HCT116 (cell line): ENCODE results near the gene AHRR. TPM values are rescaled to one million over a fixed set of nuclear protein-coding genes. Genes with fewer than 3 reads are reported as not detected.

Experiments
- ATAC-seq: fragments of 200-7000 bp; cut with Tn5 transposase; 2 replicates; pipeline ENCODE4 v1.9.1; 2020; ENCODE audit warnings: mild to moderate bottlenecking, moderate library complexity
- BruUV-seq: library from RNA; stranded (reverse); fragments of 400-500 nt; replicated peaks from 2 replicates; lab custom pipeline; 2021; lab: Mats Ljungman, UMichigan
- CTCF ChIA-PET: fragments of 300-600 bp; sonication (Branson Sonifier 250); formaldehyde crosslinking; loops from one replicate; lab custom pipeline; 2021; ENCODE audit warnings: antibody characterized with exemption; lab: Charles Lee
- POLR2A ChIA-PET: fragments of 300-600, 350-600 bp; sonication (Branson Sonifier 250); formaldehyde crosslinking; loops from one replicate; lab custom pipeline; 2021; ENCODE audit warnings: antibody characterized with exemption; lab: Charles Lee
- RAD21 ChIA-PET, 2 experiments: fragments of 300-600 bp; sonication (Branson Sonifier 250); formaldehyde crosslinking; loops; one replicate each; lab custom pipeline; 2023; ENCODE audit warnings: low total read pairs in 2 of 2; ENCODE audit not compliant: uncharacterized antibody in 2 of 2, unreplicated experiment in 2 of 2, low non-redundant PET in 1 of 2; lab: Charles Lee
- DNase-seq: peaks from one replicate; pipeline ENCODE4 v3.0.0-alpha.2; 2010; ENCODE audit warnings: low read depth, low spot score
- H2AFZ ChIP-seq: fragments of 200-600 bp; shearing (Covaris generic), sonication (generic); 2 replicates; pipeline ENCODE4 v1.6.1; 2017; ENCODE audit warnings: low read depth, mixed run types, mixed read lengths, antibody characterized with exemption, low read length; ENCODE audit not compliant: poor library complexity, severe bottlenecking
- H3K27ac ChIP-seq: 2 replicates; pipeline ENCODE4 v1.5.1; 2012; ENCODE audit warnings: low read depth, low read length
- H3K27me3 ChIP-seq: fragments of 200-600 bp; sonication (generic); 2 replicates; pipeline ENCODE4 v1.6.1; 2016; ENCODE audit warnings: mixed run types, low read length, mixed read lengths; ENCODE audit not compliant: insufficient read depth
- H3K36me3 ChIP-seq, 2 experiments: fragments of 200-500 bp in 1 of 2; fragments of 200-600 bp in 1 of 2; sonication (Bioruptor generic) in 1 of 2; sonication (generic) in 1 of 2; 2 replicates each; pipeline versions ENCODE4 v1.5.1 to v1.6.1; 2014 to 2016; ENCODE audit warnings: low read length in 2 of 2, inconsistent platforms in 1 of 2, mixed read lengths in 1 of 2, mixed run types in 1 of 2; ENCODE audit not compliant: insufficient read depth in 2 of 2, control insufficient read depth in 1 of 2
- H3K4me1 ChIP-seq, 2 experiments: fragments of 200-600 bp in 1 of 2; sonication (generic) in 1 of 2; 2 replicates each; pipeline versions ENCODE4 v1.5.1 to v1.6.1; 2012 to 2017; ENCODE audit warnings: low read length in 2 of 2, inconsistent platforms in 1 of 2, mild to moderate bottlenecking in 1 of 2, mixed read lengths in 1 of 2, mixed run types in 1 of 2, moderate library complexity in 1 of 2; ENCODE audit not compliant: insufficient read depth in 2 of 2, control insufficient read depth in 1 of 2
- H3K4me2 ChIP-seq: fragments of 200-600 bp; sonication (generic); 2 replicates; pipeline ENCODE4 v1.6.1; 2017; ENCODE audit warnings: mixed run types, low read length, mixed read lengths
- H3K4me3 ChIP-seq, 2 experiments: fragments of 200-600 bp in 1 of 2; sonication (generic) in 1 of 2; replicated peaks in 1 of 2; 2 replicates each; pipeline ENCODE4 v1.5.1; 2011 to 2016; ENCODE audit warnings: low read length in 2 of 2, control low read depth in 1 of 2, low read depth in 1 of 2, mild to moderate bottlenecking in 1 of 2, mixed read lengths in 1 of 2, mixed run types in 1 of 2
- H3K79me2 ChIP-seq: fragments of 200-600 bp; sonication (generic); 2 replicates; pipeline ENCODE4 v1.6.1; 2017; ENCODE audit warnings: mild to moderate bottlenecking, mixed run types, low read length, moderate library complexity, mixed read lengths; ENCODE audit not compliant: insufficient read depth
- H3K9ac ChIP-seq: fragments of 200-600 bp; sonication (generic); 2 replicates; pipeline ENCODE4 v1.6.1; 2016; ENCODE audit warnings: low read length, mixed read lengths
- H3K9me2 ChIP-seq: fragments of 200-600 bp; sonication (generic), shearing (Covaris generic); 2 replicates; pipeline ENCODE4 v1.6.1; 2017; ENCODE audit warnings: mixed run types, mild to moderate bottlenecking, moderate library complexity; ENCODE audit not compliant: insufficient read depth
- H3K9me3 ChIP-seq, 2 experiments: fragments of 200-500 bp in 1 of 2; fragments of 200-600 bp in 1 of 2; sonication (Bioruptor generic) in 1 of 2; sonication (generic) in 1 of 2; 2 replicates each; pipeline ENCODE4 v1.6.1; 2014 to 2017; ENCODE audit warnings: low read length in 2 of 2, mixed read lengths in 2 of 2, inconsistent platforms in 1 of 2, low read depth in 1 of 2, mild to moderate bottlenecking in 1 of 2, mixed run types in 1 of 2, moderate library complexity in 1 of 2; ENCODE audit not compliant: control insufficient read depth in 1 of 2, insufficient read depth in 1 of 2
- H4K20me1 ChIP-seq: fragments of 200-600 bp; sonication (generic), shearing (Covaris generic); 2 replicates; pipeline ENCODE4 v1.6.1; 2017; ENCODE audit warnings: mixed run types, mild to moderate bottlenecking, moderate library complexity; ENCODE audit not compliant: insufficient read depth
- ATF3 ChIP-seq: IDR thresholded peaks from 2 replicates; pipeline ENCODE4 v1.6.1; 2012
- CBX3 ChIP-seq: IDR thresholded peaks from 2 replicates; pipeline ENCODE4 v1.6.1; 2012; ENCODE audit warnings: low read depth
- CEBPB ChIP-seq: IDR thresholded peaks from 2 replicates; pipeline ENCODE4 v1.6.1; 2012; ENCODE audit warnings: low read depth
- EGR1 ChIP-seq: IDR thresholded peaks from 2 replicates; pipeline ENCODE4 v1.6.1; 2012; ENCODE audit warnings: low read depth
- EZH2 ChIP-seq: fragments of 200-600 bp; sonication (generic); IDR thresholded peaks from 2 replicates; pipeline ENCODE4 v1.6.1; 2017; ENCODE audit warnings: antibody characterized with exemption, mixed run types
- EZH2phosphoT487 ChIP-seq: fragments of 200-600 bp; IDR thresholded peaks from 2 replicates; pipeline ENCODE4 v1.6.1; 2018; ENCODE audit warnings: antibody characterized with exemption, borderline replicate concordance
- POLR2AphosphoS5 ChIP-seq: IDR thresholded peaks from 2 replicates; pipeline ENCODE4 v1.6.1; 2011; ENCODE audit warnings: mild to moderate bottlenecking, low read depth, low read length, moderate library complexity
- RAD21 ChIP-seq: IDR thresholded peaks from 2 replicates; pipeline ENCODE4 v1.6.1; 2012; ENCODE audit warnings: low read depth, mild to moderate bottlenecking
- REST ChIP-seq: IDR thresholded peaks from 2 replicates; pipeline ENCODE4 v1.6.1; 2012; ENCODE audit warnings: low read depth
- SIN3A ChIP-seq: IDR thresholded peaks from 2 replicates; pipeline ENCODE4 v1.6.1; 2012; ENCODE audit warnings: low read depth
- TCF7L2 ChIP-seq: IDR thresholded peaks from 2 replicates; pipeline ENCODE4 v1.7.0; 2011; ENCODE audit warnings: borderline replicate concordance, inconsistent platforms; ENCODE audit not compliant: insufficient read depth, insufficient read length; ENCODE audit errors: extremely low read depth
- ZBTB33 ChIP-seq: IDR thresholded peaks from 2 replicates; pipeline ENCODE4 v1.6.1; 2011; ENCODE audit warnings: mild to moderate bottlenecking, low read length, moderate library complexity; ENCODE audit not compliant: insufficient replicate concordance; ENCODE audit errors: extremely low read depth
- ZFX ChIP-seq: fragments of 450-650 bp; IDR thresholded peaks from 2 replicates; pipeline ENCODE4 v1.6.1; 2017
- ZNF274 ChIP-seq: fragments of 200-500 bp; sonication (Bioruptor generic); IDR thresholded peaks from 2 replicates; pipeline ENCODE4 v1.6.1; 2014; ENCODE audit warnings: mild to moderate bottlenecking, low read depth, low read length, inconsistent platforms
- intact Hi-C: fragments of 100-400 bp; cut with micrococcal nuclease; formaldehyde crosslinking; loops from 2 replicates; pipeline ENCODE4 v1.10.0; 2022
- total RNA-seq: library from RNA; stranded (reverse); gene quantifications from one replicate; pipeline ENCODE4 v1.2.1, GENCODE V29; 2021; ENCODE audit not compliant: unreplicated experiment

AHRR gene
- total RNA-seq, 1 experiment from 2014 or later: 12.7 TPM

GRCh38 chr5:313265-313664, 8.2 kb upstream of the AHRR start:
- no TSS peak for BruUV-seq
- DNase-seq (no peak), ATAC-seq (no peak)
- TF ChIP-seq ATF3: no peak
- TF ChIP-seq EZH2: no peak
- no peak for TF ChIP-seq RAD21
- no peak for TF ChIP-seq CBX3
- no peak for TF ChIP-seq EGR1
- no peaks in the 10 kb centered on the region for H3K9me3 ChIP-seq
- no peaks in the 10 kb centered on the region for H3K9me2 ChIP-seq
- intact Hi-C loops: no loop called here
- H3K27ac ChIP-seq: no peak overlapping the region
- no peak overlapping the region for H3K4me3 ChIP-seq
- no peaks in the 10 kb centered on the region for H4K20me1 ChIP-seq
- peaks cover 6 to 11% of the 10 kb centered on the region in 2 experiments for H3K36me3 ChIP-seq
- CTCF ChIA-PET: interaction anchor here (0.8 kb wide), 1 partner anchor 133 kb away, joined by 3 read pairs; no protein-coding TSS in a partner anchor
- H3K4me2 ChIP-seq: no peak overlapping the region
- POLR2A ChIA-PET: no interaction called here
- no peak overlapping the region for H2AFZ ChIP-seq
- H3K9ac ChIP-seq: no peak overlapping the region
- H3K4me1 ChIP-seq: peaks cover 9 to 23% of the 10 kb centered on the region in 2 experiments
- no peaks in the 10 kb centered on the region for H3K27me3 ChIP-seq
- peaks cover 13% of the 10 kb centered on the region; the same call in 1 of the 2 replicates for H3K79me2 ChIP-seq
- RAD21 ChIA-PET: no interaction called here

- H3K9ac ChIP-seq: no peak overlapping the region
- H3K27ac ChIP-seq: no peak overlapping the region
- peaks cover 6 to 11% of the 10 kb centered on the region in 2 experiments for H3K36me3 ChIP-seq
- intact Hi-C loops: no loop called here
- peaks cover 10 to 23% of the 10 kb centered on the region in 2 experiments for H3K4me1 ChIP-seq
- DNase-seq: no peak
- POLR2A ChIA-PET: no interaction called here
- H2AFZ ChIP-seq: no peak overlapping the region
- H3K9me2 ChIP-seq: no peaks in the 10 kb centered on the region
- ATAC-seq: no peak
- H3K4me2 ChIP-seq: no peak overlapping the region
- H4K20me1 ChIP-seq: no peaks in the 10 kb centered on the region
- no peaks in the 10 kb centered on the region for H3K9me3 ChIP-seq
- no TSS peak for BruUV-seq
- peaks cover 11% of the 10 kb centered on the region; the same call in 1 of the 2 replicates for H3K79me2 ChIP-seq
- CTCF ChIA-PET: no interaction called here
- no peaks in the 10 kb centered on the region for H3K27me3 ChIP-seq
- RAD21 ChIA-PET: no interaction called here
- H3K4me3 ChIP-seq: no peak overlapping the region
- TF ChIP-seq ZFX: no peak
- no peak for TF ChIP-seq TCF7L2
- TF ChIP-seq EZH2phosphoT487: no peak
- TF ChIP-seq ATF3: no peak
- TF ChIP-seq REST: no peak
- no peak for TF ChIP-seq ZNF274
- TF ChIP-seq POLR2AphosphoS5: no peak
- TF ChIP-seq CEBPB: no peak
- no peak for TF ChIP-seq ZBTB33
- no peak for TF ChIP-seq SIN3A
These were observed 7.6 kb upstream of the AHRR start for GRCh38 chr5:313806-314376.
